AG04450 (cell line): ENCODE data around the gene SSBP4. TPM values are rescaled to one million over a fixed set of nuclear protein-coding genes. Genes with fewer than 3 reads are reported as not detected.

Experiments
- CTCF ChIA-PET: fragments of 300-600, 350-600 bp; formaldehyde crosslinking; extraction: SDS; loops from one replicate; lab custom pipeline; 2022; ENCODE audit warnings: antibody characterized with exemption, inconsistent platforms; lab: Charles Lee
- POLR2A ChIA-PET: fragments of 350-600 bp; formaldehyde crosslinking; extraction: SDS; loops from one replicate; lab custom pipeline; 2021; ENCODE audit warnings: antibody characterized with exemption, inconsistent platforms; lab: Yijun Ruan, JAX
- DNase-seq: peaks from one replicate; pipeline ENCODE4 v3.0.0-alpha.2; 2011; ENCODE audit warnings: low read depth, low spot score
- H3K27ac ChIP-seq: one replicate; pipeline ENCODE4 v1.5.1; 2012; ENCODE audit warnings: low read depth, low read length, control low read depth
- H3K27me3 ChIP-seq: one replicate; pipeline ENCODE4 v1.6.0; 2012; ENCODE audit warnings: low read length; ENCODE audit not compliant: control insufficient read depth, insufficient read depth
- H3K4me3 ChIP-seq: 2 replicates; pipeline ENCODE4 v1.5.1; 2011; ENCODE audit warnings: mild to moderate bottlenecking, low read depth, low read length, control low read depth
- H3K9me3 ChIP-seq: 2 replicates; pipeline ENCODE4 v1.5.1; 2012; ENCODE audit warnings: low read length; ENCODE audit not compliant: control insufficient read depth, insufficient read depth
- CTCF ChIP-seq: IDR thresholded peaks from 2 replicates; pipeline ENCODE4 v1.5.1; 2011; ENCODE audit warnings: low read depth, low read length, control low read depth, inconsistent platforms
- polyA plus RNA-seq: library from polyadenylated mRNA; depleted of rRNA; stranded (reverse); fragments of >200 nt; gene quantifications from 2 replicates; pipeline ENCODE4 v1.2.3, GENCODE V29; 2011

SSBP4 gene
- polyA plus RNA-seq, 1 experiment: 9.4 TPM

DNA sequence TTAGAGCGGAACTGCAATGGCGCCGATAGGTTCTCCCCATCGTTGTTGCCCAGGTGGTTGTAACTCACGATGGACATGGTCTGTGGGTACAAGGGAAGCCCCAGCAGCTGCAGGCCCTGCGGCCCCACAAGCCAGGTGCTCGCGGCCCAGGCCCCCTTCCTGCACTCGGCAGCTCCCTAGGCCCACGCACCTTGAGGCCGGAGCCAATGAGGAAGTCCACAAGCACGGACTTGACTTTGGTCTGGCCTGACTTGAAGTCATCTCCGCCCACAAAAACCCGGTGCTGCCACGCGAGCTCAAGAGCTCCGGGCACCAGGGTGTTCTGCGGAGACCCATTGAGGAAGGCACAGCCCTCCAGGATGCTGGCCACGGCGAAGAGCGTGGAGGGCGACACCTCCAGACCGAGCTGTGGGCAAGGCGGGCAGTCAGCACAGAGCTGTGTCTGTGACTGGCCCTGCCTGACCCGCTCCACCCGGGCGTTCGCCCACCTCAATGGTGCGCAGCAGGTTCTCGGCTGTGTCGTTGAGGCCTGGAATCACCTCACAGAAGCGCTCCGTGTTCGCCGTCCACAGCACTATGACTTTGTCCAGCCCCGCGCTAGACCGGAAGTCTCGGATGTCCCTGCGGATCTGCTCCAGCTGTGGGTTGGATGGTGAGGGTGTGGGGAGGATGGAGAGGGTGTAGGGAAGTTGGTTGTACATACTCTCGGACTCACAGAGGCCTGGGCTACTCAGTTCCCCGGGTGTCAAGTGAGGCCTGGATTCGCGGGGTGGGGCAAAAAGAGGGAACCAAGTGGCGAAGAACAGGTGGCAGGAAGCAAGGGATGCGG is 16.9 kb downstream of the SSBP4 start:
- DNase-seq: no peak
- no peak for TF ChIP-seq CTCF
- ChIA-PET CTCF (interaction anchor here (0.9 to 1.2 kb wide), 2 partner anchors 15 to 16 kb away, joined by 3 read pairs; no protein-coding TSS in a partner anchor), POLR2A (interaction anchor here (0.8 kb wide), 1 partner anchor 16 kb away, joined by 3 read pairs; no protein-coding TSS in a partner anchor)
- no peaks in the 10 kb centered on the region for H3K27me3 ChIP-seq
- H3K9me3 ChIP-seq: peaks cover 13% of the 10 kb centered on the region; the same call in 1 of the 2 replicates
- no peak overlapping the region for H3K4me3 ChIP-seq
- no peak overlapping the region for H3K27ac ChIP-seq

DNA sequence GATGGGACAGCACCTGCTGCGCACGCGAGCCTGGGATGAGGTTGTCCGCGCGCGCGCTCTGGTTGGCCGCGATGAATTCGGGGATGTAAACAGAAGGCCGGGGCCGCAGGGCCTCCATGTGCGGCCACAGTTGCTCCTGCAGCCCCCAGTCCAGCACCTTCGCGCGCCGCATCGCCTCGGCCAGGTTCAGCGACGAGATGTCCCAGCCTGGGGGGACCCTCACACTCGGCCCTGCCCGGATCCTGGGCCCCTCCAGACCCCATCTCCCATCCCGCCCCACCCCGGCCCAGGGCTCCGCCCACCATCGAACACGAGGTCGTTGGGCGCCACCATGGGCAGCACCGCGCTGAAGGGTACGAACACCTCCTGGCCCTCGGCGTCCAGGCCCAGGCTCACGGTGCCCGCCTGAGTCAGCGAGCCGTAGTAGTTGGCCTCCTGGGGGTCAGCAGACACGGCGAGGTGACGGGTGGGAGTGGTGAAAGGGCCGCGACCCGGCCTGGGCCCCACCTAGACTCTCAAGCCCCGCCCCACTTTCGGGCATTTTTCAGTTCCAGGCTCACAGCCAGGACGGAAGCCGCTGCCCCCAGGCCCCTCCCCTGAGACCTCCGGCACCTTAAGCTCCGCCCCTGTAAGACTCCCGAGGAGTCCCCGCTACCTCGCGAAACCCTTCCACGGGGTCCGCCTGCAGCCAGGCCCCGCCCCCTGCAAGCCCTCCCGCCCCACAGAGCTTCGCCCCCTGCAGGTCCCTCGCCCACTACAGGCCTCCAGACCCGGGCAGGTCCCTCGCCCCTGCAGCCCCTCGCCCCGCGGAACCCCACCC is 17.7 kb downstream of the SSBP4 start:
- peaks cover 13% of the 10 kb centered on the region; the same call in 1 of the 2 replicates for H3K9me3 ChIP-seq
- H3K27me3 ChIP-seq: no peaks in the 10 kb centered on the region
- no peak for TF ChIP-seq CTCF
- no peak overlapping the region for H3K27ac ChIP-seq
- H3K4me3 ChIP-seq: peak overlapping the region; percentile 69
- no peak for DNase-seq
- ChIA-PET CTCF (interaction anchor here (0.6 to 1.1 kb wide), 2 partner anchors 25 to 90 kb away, joined by 3 to 5 read pairs; no protein-coding TSS in a partner anchor), POLR2A (interaction anchor here (0.8 to 1.0 kb wide), 5 partner anchors 11 to 121 kb away, joined by 3 to 4 read pairs (median 3); partner anchors contain the start of gene KXD1)

- TF ChIP-seq CTCF: no peak
- DNase-seq: no peak
Observed at GRCh38 chr19:18437491-18438330, 18.5 kb downstream of the SSBP4 start, which contains the start of gene ISYNA1. Gene ISYNA1 (minus strand): TSS chr19:18438133. CDS start chr19:18437979, 154 bp downstream.

GRCh38 chr19:18438331-18439024 is 19.3 kb downstream of the SSBP4 start:
- Histone ChIP-seq H3K27ac (peak overlapping the region; percentile 11), H3K27me3 (no peaks in the 10 kb centered on the region), H3K9me3 (peaks cover 13% of the 10 kb centered on the region; the same call in 1 of the 2 replicates), H3K4me3 (peak overlapping the region; percentile 69)
- CTCF ChIA-PET: interaction anchor here (0.5 to 1.5 kb wide), 6 partner anchors 12 to 420 kb away, joined by 3 to 5 read pairs (median 3); no protein-coding TSS in a partner anchor
- DNase-seq: no peak
- TF ChIP-seq CTCF: no peak
- POLR2A ChIA-PET: no interaction called here

More at GRCh38 chr19:18437491-18438330, 18.5 kb downstream of the SSBP4 start, which contains the start of gene ISYNA1:
- Histone ChIP-seq H3K27ac (peak within 1 kb of the TSS; percentile 39), H3K27me3 (no peaks in the 10 kb centered on the region), H3K9me3 (peaks cover 13% of the 10 kb centered on the region; the same call in 1 of the 2 replicates), H3K4me3 (peak within 1 kb of the TSS; percentile 69)
- POLR2A ChIA-PET: interaction anchor here (0.8 to 1.0 kb wide), 4 partner anchors 12 to 120 kb away, joined by 3 to 4 read pairs (median 4); partner anchors contain the start of gene KXD1
- CTCF ChIA-PET: interaction anchor here (0.6 to 1.1 kb wide), 2 partner anchors 24 to 91 kb away, joined by 3 to 5 read pairs; no protein-coding TSS in a partner anchor
